Measurements from ENCODE around the gene HOXA6.
A peak's percentile ranks its signal among the peaks of the same experiment; 100 is the strongest.

DNA sequence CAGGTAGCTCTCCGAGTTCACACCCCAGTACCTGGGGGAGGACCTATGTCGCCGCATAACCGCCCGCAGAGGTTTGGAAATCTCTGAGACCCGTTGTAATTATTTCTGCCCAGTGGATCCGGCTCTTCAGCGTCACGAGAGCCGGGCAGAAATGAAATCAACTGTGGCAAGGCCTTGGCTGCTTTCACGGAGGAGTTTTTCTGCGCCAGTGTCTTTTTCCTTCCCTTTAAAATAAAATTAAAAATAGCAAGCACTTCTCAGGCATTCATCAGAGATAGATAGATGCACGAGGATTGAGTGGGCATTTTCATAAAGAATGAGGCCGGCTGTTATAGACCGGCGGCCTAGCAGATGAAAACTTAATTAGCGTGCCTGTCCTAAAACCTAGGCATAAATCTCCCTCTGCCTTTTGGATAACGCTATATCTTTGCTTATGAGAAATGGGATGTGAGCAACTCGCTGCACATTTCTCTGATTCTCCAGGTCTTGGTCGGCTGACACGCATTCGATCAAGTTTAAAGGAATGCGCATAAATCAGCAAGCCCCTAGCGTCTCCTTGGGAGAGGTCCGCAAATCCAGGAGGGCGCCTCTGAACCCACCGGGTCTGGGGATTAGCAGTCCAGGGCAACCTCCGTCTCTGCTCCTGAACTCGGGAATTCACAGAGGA lies 45.9 kb upstream of the HOXA6 start:
- TF ChIP-seq, protein P1, sequence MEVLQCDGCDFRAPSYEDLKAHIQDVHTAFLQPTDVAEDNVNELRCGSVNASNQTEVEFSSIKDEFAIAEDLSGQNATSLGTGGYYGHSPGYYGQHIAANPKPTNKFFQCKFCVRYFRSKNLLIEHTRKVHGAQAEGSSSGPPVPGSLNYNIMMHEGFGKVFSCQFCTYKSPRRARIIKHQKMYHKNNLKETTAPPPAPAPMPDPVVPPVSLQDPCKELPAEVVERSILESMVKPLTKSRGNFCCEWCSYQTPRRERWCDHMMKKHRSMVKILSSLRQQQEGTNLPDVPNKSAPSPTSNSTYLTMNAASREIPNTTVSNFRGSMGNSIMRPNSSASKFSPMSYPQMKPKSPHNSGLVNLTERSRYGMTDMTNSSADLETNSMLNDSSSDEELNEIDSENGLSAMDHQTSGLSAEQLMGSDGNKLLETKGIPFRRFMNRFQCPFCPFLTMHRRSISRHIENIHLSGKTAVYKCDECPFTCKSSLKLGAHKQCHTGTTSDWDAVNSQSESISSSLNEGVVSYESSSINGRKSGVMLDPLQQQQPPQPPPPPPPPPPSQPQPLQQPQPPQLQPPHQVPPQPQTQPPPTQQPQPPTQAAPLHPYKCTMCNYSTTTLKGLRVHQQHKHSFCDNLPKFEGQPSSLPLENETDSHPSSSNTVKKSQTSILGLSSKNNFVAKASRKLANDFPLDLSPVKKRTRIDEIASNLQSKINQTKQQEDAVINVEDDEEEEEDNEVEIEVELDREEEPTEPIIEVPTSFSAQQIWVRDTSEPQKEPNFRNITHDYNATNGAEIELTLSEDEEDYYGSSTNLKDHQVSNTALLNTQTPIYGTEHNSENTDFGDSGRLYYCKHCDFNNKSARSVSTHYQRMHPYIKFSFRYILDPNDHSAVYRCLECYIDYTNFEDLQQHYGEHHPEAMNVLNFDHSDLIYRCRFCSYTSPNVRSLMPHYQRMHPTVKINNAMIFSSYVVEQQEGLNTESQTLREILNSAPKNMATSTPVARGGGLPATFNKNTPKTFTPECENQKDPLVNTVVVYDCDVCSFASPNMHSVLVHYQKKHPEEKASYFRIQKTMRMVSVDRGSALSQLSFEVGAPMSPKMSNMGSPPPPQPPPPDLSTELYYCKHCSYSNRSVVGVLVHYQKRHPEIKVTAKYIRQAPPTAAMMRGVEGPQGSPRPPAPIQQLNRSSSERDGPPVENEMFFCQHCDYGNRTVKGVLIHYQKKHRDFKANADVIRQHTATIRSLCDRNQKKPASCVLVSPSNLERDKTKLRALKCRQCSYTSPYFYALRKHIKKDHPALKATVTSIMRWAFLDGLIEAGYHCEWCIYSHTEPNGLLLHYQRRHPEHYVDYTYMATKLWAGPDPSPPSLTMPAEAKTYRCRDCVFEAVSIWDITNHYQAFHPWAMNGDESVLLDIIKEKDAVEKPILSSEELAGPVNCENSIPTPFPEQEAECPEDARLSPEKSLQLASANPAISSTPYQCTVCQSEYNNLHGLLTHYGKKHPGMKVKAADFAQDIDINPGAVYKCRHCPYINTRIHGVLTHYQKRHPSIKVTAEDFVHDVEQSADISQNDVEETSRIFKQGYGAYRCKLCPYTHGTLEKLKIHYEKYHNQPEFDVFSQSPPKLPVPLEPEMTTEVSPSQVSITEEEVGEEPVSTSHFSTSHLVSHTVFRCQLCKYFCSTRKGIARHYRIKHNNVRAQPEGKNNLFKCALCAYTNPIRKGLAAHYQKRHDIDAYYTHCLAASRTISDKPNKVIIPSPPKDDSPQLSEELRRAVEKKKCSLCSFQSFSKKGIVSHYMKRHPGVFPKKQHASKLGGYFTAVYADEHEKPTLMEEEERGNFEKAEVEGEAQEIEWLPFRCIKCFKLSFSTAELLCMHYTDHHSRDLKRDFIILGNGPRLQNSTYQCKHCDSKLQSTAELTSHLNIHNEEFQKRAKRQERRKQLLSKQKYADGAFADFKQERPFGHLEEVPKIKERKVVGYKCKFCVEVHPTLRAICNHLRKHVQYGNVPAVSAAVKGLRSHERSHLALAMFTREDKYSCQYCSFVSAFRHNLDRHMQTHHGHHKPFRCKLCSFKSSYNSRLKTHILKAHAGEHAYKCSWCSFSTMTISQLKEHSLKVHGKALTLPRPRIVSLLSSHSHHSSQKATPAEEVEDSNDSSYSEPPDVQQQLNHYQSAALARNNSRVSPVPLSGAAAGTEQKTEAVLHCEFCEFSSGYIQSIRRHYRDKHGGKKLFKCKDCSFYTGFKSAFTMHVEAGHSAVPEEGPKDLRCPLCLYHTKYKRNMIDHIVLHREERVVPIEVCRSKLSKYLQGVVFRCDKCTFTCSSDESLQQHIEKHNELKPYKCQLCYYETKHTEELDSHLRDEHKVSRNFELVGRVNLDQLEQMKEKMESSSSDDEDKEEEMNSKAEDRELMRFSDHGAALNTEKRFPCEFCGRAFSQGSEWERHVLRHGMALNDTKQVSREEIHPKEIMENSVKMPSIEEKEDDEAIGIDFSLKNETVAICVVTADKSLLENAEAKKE (CRISPR knock-in tag; IDR thresholded peaks at IDR 0.05) = no peak
- TF ChIP-seq STAT1 (IDR thresholded peaks at IDR 0.05; ENCODE audit: unreplicated experiment) (no peak), REST (IDR thresholded peaks at IDR 0.05; ENCODE audit: unreplicated experiment) (no peak), NANOG (IDR thresholded peaks at IDR 0.05; ENCODE audit: borderline replicate concordance) (no peak), CREB1 (CRISPR knock-in tag; IDR thresholded peaks at IDR 0.05; ENCODE audit: low read depth) (no peak), POLR2AphosphoS5 (IDR thresholded peaks at IDR 0.05; ENCODE audit: low read depth) (no peak), EZH2 (IDR thresholded peaks at IDR 0.05; ENCODE audit: low read depth, unreplicated experiment) (peak; percentile 88), EZH2phosphoT487 (IDR thresholded peaks at IDR 0.05; ENCODE audit: unreplicated experiment) (peak; percentile 94), ETS1 (IDR thresholded peaks at IDR 0.05) (no peak), ZNF114 (CRISPR knock-in tag; IDR thresholded peaks at IDR 0.05) (no peak), ZNF331 (CRISPR knock-in tag; IDR thresholded peaks at IDR 0.05; ENCODE audit: low read depth) (no peak), JUNB (IDR thresholded peaks at IDR 0.05; ENCODE audit: unreplicated experiment) (no peak)
- TF ChIP-seq, protein P2, sequence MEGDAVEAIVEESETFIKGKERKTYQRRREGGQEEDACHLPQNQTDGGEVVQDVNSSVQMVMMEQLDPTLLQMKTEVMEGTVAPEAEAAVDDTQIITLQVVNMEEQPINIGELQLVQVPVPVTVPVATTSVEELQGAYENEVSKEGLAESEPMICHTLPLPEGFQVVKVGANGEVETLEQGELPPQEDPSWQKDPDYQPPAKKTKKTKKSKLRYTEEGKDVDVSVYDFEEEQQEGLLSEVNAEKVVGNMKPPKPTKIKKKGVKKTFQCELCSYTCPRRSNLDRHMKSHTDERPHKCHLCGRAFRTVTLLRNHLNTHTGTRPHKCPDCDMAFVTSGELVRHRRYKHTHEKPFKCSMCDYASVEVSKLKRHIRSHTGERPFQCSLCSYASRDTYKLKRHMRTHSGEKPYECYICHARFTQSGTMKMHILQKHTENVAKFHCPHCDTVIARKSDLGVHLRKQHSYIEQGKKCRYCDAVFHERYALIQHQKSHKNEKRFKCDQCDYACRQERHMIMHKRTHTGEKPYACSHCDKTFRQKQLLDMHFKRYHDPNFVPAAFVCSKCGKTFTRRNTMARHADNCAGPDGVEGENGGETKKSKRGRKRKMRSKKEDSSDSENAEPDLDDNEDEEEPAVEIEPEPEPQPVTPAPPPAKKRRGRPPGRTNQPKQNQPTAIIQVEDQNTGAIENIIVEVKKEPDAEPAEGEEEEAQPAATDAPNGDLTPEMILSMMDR (conservative IDR thresholded peaks at IDR 0.05; ENCODE audit: low read depth in 2 of 2) = no peak

Measured in GM23338 (cell line).